ENCODE measurements around the gene SASH1. TPM values are rescaled to one million over a fixed set of nuclear protein-coding genes. Genes with fewer than 3 reads are reported as not detected.

The SASH1 gene
- total and polyA plus RNA-seq, 2 donors (not counting 3 experiments of a cell fraction or from before 2014, with no cell fraction given) = 18.5 to 103 TPM

DNA sequence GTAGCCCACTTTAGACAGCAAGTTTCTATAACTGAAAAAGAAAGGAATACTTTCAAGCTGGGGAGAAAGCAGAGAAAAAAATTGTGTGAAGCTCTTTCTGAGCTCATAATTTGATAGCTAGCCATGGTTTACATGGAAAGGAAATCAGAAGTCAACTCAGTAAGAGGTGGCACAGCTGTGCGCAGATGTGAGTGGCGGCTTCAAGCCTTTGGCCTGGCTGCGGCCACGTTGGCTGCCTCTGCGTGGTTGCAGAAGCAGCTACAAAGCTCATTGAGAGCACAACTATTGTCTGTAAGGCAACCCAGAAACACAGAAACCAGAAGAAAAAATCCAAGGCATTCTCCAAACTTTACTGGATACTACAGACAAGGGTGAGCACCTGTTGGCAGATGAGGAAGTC is 136.9 kb downstream of the SASH1 start:
- no peaks in the 10 kb centered on the region for H3K27me3 ChIP-seq (ENCODE audit: control insufficient read depth in 2 of 2, insufficient read depth in 2 of 2, low read length in 2 of 2)
- no peak overlapping the region for H3K4me3 ChIP-seq (replicated peaks in 1 of 3; ENCODE audit: insufficient read depth in 1 of 3, low read depth in 1 of 3, low read length in 3 of 3)
- intact Hi-C loops (cut with micrococcal nuclease) = no loop called here
- FAIRE-seq (no peak), DNase-seq (ENCODE audit: low read depth, low spot score) (no peak)
- TF ChIP-seq, protein P1, sequence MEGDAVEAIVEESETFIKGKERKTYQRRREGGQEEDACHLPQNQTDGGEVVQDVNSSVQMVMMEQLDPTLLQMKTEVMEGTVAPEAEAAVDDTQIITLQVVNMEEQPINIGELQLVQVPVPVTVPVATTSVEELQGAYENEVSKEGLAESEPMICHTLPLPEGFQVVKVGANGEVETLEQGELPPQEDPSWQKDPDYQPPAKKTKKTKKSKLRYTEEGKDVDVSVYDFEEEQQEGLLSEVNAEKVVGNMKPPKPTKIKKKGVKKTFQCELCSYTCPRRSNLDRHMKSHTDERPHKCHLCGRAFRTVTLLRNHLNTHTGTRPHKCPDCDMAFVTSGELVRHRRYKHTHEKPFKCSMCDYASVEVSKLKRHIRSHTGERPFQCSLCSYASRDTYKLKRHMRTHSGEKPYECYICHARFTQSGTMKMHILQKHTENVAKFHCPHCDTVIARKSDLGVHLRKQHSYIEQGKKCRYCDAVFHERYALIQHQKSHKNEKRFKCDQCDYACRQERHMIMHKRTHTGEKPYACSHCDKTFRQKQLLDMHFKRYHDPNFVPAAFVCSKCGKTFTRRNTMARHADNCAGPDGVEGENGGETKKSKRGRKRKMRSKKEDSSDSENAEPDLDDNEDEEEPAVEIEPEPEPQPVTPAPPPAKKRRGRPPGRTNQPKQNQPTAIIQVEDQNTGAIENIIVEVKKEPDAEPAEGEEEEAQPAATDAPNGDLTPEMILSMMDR (IDR thresholded peaks at IDR 0.05; ENCODE audit: extremely low read depth in 1 of 2, insufficient read depth in 1 of 2, low read depth in 1 of 2, low read length in 2 of 2) = no peak
- no peak for TF ChIP-seq GATA2 (IDR thresholded peaks at IDR 0.05; ENCODE audit: insufficient read depth, insufficient read length, low read depth, low read length)
- no peak for TF ChIP-seq POLR2AphosphoS5 (IDR thresholded peaks at IDR 0.05; ENCODE audit: insufficient read depth, low read depth, low read length)
- no peak for TF ChIP-seq JUN (IDR thresholded peaks at IDR 0.05; ENCODE audit: borderline replicate concordance, insufficient read depth, insufficient read length, low read depth)
- TF ChIP-seq POLR2A (IDR thresholded peaks at IDR 0.05; ENCODE audit: low read depth, low read length) = no peak
- no peak for TF ChIP-seq EZH2 (IDR thresholded peaks at IDR 0.05; ENCODE audit: borderline replicate concordance, low read depth, low read length, severe bottlenecking)
- TF ChIP-seq MYC (IDR thresholded peaks at IDR 0.05; ENCODE audit: low read depth, low read length) = no peak
- TF ChIP-seq, protein P2, sequence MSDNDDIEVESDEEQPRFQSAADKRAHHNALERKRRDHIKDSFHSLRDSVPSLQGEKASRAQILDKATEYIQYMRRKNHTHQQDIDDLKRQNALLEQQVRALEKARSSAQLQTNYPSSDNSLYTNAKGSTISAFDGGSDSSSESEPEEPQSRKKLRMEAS (IDR thresholded peaks at IDR 0.05; ENCODE audit: insufficient read depth, insufficient read length) = no peak
- TF ChIP-seq FOS (IDR thresholded peaks at IDR 0.05; ENCODE audit: borderline replicate concordance, insufficient read depth, low read length) = no peak
- H3K9me1 ChIP-seq (replicated peaks; ENCODE audit: control insufficient read depth, extremely low read depth, insufficient read depth, low read length) = no peaks in the 10 kb centered on the region
- CTCF ChIA-PET = interaction anchor here (0.6 kb wide), 1 partner anchor 23 kb away, joined by 3 read pairs; no protein-coding TSS in a partner anchor
- H4K20me1 ChIP-seq (replicated peaks; ENCODE audit: control insufficient read depth, extremely low read depth, insufficient read depth, low read length) = no peaks in the 10 kb centered on the region
- no TSS peak for BruUV-seq (replicated peaks)
- POLR2A ChIA-PET = no interaction called here
- no peak overlapping the region for H3K27ac ChIP-seq (ENCODE audit: insufficient read depth, low read depth, low read length)
- no peaks in the 10 kb centered on the region for H3K9me3 ChIP-seq (replicated peaks; ENCODE audit: control insufficient read depth, insufficient read depth, low read length)
- peaks cover 13 to 17% of the 10 kb centered on the region in 2 experiments for H3K36me3 ChIP-seq (ENCODE audit: control insufficient read depth in 2 of 2, extremely low read depth in 1 of 2, insufficient read depth in 2 of 2, low read length in 2 of 2)
- H3K9ac ChIP-seq (replicated peaks; ENCODE audit: extremely low read depth, insufficient read depth, low read length) = no peak overlapping the region
- peaks cover 9% of the 10 kb centered on the region for H3K4me1 ChIP-seq (ENCODE audit: control insufficient read depth, extremely low read depth, insufficient read depth, low read length)
- H3K79me2 ChIP-seq (ENCODE audit: control insufficient read depth, insufficient read depth, low read length) = peaks cover 11% of the 10 kb centered on the region
- no peak overlapping the region for H3K4me2 ChIP-seq (ENCODE audit: insufficient read depth, low read length)
- H2AFZ ChIP-seq (ENCODE audit: low read depth, low read length) = no peak overlapping the region
- dilution Hi-C loops (cut with MboI; ENCODE audit: extremely low pct_ligation_motif_present, low sequenced_read_pairs) = no loop called here

Measured in endothelial cell of umbilical vein (primary cell).